Activated CD8-positive, alpha-beta memory T cell treated with anti-CD3 and anti-CD28 coated beads, Interleukin-2, amount 50 U/mL, for 24 hours (primary cell): ENCODE data around the gene GLS.

ENCODE experiments used
- DNase-seq: peaks from one replicate; pipeline ENCODE4 v3.0.0-alpha.2; 2020; ENCODE audit errors: extremely low read depth

GLS gene

DNA sequence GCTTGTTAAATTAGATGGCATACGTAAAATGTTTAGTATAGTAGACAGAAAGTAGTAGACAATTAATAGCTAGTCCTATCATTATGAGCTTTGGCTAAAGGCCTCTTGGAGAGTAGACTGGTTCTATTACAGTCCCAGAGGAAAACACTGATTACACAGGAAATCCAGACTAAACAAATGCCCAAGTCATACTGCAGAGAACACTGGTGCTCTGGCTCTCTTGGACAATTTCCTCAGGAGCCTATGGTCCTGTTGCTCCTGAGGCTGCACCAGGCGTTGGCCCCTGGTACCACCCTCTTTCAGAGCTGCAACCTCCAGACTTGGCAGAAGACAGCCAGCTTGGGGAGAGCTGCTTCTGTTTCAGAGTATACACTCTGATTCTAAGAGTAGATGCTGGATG, 91.6 kb downstream of the GLS start:
- DNase-seq: no peak

DNA sequence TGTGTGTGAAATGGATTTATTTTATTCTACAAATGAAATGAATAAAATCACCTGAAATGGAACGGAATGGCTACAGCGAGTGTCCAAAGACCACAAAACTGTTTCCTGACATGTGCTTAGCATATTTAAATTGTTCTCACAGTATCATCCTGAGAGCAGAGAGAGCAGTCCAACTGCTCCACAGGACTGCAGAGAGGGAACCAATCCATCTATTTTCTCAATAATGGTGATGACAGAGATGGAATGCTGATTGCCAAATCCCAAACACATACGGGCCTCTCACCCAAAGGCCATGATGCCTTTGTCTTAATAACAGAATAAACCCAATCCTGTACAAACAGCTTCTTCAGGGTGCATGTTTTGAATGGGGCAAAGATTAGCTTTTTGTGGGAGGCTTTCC, 92.2 kb downstream of the GLS start:
- DNase-seq: no peak

DNA sequence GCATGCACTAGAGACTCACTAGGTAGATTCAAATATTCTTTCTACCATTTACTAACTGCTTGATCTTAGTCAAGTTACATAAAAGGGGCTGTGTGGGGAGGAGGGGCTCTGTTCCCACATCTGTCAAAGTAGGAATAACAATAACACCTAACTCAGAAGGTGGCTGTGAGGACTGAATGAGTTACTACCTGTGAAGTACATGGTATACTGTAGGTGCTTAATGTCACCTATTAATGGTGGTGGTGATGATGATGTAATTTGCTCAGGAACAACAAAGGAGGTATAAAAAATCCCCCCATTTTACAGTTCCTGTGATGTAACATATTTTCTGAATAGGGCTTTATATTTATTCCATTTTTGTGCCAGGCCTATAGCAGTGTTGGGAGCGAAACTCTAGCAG, 92.6 kb downstream of the GLS start:
- DNase-seq: no peak

DNA sequence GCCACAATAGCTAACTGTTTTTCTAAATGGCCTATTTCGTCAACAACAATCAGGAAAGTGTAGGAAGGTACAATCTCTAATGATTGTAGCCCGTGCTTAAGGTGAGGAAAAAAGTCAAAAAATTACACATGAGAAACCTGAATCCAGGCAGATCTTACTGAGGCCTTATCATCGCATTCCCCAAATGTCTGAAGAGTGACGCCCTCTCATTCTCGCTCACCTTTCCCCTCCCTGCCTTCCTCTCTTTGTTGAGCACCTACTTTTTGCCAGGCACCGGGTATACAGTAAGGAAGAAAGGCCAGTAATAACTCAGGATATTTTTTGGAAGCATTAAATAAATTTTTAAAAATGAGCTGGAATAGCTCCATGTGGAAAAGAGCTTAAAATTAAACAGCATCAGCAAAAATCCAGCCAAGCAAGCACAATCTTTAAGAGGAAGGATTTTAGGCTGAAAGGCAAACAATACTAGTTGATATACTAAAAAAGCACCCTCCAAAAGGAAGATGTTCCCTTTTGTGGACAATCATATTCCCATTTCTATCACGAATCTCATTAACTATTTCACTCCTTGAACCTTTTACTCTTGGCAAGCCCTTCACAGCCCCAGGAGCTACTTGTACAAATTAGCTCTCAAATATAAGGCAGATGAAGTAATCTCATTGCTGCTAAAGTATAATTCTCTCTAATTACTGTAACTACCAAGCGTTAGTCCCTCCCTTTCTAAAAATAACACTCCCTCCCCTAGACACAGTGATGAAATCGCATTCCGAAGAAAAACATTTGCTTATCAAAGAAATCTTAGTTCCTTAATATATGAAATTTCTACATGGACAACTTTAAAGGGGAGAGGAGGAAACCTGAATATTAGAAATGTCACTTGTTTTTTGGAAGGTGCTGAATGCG, 93.4 kb downstream of the GLS start:
- DNase-seq: no peak

DNA sequence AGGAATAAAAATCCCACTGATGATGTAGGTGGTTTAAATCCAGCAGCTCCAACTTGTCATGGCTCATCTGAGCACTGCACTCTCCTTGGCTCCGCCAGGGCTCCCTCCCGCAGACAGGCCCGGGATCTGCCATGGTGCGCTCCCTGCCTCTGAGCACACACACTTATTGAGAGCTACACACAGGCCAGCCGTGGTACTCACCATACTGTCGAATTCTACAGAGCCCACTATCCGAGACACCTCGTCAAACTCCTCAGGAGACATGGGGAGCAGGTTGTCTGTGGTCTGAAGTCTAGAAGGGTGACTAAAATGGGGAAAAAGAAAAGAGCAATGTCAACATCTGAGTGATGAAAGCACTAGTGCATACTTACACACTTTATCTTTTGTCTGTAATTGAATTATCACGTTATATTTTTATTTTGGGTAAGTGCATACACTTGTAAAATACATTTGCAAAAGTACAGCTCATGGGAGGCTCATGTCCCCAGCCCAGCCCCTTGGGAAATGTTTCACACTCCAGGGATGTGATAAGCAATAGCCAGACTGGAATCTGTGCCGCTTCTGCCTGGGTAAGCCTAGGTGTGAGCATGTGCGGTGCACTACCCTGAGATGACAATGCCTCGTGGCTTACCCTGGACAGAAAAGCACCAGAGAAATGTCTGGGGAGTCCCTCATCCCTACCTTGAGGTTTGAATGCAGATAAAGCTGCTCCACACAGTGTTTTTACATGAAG, 94.2 kb downstream of the GLS start:
- DNase-seq: no peak

DNA sequence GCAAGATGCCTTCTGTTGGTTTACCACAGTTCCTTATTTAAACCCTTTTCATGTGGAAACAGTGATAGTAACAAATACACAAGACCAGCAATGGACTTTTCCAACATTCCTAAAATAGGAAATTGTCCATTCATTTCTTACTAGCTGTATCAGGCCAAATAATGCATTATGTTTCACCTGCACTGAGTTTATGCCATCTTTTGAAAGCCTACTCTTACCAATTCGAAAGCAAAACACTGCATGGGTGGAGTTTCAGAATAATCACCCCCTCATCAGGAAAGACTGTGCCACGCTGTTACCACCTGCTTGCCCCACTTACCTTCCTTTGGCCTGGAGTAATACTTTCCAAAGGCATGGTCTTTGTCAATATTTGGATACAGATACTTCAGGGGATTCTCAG, 95.9 kb downstream of the GLS start:
- no peak for DNase-seq

DNA sequence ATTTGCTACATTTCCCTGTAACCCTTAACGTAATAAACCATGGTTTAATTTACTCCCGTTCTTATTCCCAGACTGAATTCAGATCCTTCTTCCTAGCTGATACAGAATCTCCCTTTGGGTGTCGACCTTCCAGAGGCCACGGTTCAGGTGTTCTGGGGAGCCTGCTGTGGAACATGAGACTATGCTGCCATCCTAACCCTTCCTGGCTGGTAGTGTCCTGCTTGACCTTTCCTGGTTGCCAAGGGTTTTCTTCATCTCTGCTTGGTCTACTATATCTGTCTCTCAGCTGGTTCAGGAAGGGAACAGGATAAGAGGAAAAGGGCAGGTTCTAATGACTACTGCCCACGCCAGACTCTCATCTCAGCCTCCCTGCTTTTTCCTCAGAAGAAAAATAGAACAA, 96.9 kb downstream of the GLS start:
- DNase-seq: no peak

DNA sequence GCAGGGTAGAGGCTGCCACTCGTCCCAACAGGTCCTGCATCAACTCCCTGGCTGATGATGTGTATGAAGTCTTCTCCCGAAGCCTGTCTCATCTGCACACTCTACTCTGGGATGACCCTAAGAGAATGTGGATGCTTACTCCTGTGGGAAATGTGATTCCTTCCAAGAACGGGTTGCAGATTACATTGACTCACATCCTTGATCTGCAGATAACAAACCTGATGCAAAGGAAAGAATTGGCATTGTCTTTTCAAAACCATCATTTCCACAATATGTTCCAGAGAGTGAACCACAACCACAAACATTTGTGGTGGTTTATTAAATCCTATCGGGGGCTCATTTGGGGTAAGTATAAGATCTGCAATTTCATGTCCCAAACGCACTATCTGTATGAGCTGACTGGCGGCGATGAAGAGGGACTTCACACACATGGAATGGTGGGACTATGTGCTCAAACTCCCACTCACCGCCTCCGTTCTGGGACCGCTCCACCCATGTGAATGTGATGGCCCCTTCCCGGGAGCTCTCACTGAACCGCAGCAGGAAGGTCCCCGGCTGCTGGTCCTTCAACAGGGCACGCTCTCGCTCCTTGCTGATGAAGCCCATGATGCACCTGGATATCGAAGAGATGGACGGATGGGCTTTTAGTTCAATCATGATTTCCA, 97.9 kb downstream of the GLS start:
- no peak for DNase-seq

DNA sequence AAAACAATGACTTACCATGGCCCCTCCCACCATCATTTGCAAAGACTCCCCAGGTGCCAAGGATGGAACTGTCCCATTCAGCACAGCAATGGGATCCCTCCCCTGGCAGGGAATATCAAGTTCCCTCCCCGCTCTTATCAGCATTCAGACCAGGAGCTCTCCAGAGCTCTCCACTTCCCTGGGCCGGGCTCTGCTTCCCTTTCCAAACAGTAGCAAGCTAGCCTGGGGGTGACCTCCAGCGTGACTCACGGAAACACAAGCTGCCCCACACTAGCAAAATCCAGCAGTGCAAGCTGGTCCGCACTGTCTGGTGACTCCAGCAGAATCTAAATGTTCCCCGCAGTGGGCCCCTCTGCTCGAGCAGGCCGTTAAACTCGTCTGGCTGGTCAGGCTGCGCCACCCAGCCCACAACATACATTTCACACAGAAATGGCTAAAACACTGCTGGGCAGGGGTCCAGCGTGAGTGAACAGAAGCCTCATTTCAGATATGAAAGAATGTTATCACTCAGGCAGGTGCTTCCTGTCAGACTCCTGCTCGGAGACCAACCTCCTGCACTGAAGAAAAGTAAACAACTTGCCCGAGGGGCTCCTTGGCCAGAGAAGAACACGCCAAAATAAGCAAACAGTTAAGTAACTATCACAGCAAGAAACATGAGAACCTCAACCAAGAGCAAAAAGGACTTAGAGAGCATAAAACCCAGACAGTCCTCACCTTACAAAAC, 99.4 kb downstream of the GLS start:
- no peak for DNase-seq

DNA sequence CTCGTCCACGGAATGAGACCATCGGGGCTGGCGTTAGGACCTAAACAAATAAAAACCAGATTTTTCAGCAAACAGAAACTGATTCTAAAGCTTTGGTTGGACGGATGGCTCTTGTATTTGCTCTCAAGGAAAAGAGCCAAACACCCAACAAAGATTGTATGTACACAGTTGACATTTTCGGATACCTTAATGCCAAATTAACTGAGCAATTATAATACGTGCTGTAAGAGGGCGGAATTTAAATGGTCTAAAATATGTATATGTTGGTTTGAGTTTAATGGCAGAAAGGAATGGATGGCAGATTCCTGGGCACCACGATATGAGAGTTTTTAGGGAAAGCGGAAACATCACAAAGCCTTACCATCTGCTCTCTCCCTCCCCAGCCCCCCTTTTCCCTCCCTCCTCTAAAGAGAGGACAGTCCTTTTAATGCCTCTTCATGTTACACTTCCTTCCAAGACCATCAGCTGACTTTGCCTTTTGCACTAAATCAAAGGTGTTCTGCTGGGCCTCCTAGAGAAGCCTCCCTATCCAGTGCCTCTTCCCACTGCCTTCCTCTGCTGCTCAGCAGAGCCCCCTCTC, 100.1 kb downstream of the GLS start:
- DNase-seq: no peak

DNA sequence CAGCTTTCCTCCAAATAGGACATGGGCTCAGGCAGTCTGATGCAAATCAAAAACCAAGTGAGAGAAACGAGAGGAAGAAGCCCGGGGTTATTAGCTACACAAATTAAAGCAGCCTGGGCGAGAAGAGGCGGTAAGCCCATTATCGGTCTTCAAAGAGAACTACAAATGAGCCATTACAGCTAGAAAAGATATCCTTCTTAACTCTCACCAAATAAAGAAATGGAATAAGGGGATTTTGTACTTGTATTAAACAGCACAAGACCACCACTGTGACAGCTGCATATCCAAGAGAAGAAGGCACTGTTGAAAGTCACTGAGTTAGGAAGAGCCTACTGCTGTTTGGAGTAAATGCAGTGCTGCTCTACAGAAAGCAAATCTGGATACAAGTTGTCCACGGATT, 100.7 kb downstream of the GLS start:
- no peak for DNase-seq

DNA sequence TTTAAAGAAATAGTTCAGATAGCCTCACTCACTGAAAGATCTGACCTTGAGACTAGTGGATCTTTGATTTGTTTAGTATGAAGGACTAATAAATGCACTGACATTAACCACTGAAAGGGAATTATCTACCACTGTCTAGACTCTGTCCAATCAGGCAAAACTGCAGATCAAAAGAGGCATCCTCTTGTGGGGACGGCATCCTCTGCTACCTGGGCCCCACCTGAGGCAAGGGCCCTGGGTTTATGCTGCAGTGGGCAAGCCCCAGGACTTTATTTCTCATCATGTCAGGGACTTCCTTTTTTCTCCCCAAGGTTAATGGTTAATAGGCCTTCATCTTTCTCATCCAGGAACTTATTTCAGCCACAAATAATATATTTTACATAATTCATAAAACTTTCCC, 101.1 kb downstream of the GLS start:
- no peak for DNase-seq

DNA sequence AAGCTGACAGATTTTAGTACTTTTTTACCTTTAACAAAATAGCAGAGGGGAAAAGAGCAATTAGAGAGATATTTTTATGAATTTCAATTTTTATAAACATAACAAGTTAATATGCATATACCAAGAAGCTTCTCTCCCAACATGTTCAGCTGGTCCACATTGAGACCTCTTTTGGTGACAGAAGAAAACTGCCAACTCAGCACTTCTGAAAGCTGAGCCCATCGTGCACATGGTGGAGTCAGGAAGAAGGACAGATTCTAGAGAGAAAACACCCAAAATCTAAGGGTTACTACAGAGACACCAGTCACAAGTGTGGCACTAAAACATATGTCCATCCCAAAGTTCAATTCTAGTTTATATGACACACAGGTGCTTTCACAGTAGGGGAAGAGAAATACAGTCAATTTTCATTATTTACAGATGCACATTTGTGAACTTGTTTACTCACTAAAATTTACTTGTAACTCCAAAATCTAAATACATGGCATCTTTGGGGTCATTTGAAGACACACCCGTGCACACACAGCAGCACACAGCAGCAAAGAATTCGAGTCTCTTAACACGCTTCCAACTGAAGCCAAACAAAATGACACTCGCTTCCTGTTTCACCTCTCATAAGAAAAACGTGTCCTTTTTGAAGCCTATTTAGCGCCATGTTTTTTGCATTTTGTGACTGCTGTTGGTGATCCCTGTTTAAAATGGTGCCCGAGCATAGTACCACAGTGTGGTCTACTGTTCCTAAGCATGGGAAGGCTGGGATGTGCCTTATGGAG, 101.8 kb downstream of the GLS start:
- DNase-seq: no peak

DNA sequence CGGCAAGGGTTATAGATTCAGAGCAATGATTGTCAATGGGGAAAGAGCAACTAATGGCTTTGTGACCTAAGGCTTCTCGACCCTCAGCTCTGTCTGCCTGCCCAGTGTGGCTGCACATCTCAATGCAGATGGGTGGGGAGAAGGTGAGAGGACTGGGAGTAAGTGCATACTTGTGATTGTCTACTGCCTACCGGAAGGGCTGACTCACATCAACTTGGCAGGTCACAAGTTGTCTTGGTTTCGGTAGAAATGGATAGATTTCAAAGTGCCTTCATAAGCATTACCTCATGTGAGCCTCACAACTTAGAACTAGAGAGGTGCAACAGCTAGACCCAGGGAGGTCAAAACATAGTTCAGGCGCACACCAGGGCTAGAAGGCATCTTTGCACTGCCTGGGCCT, 104.0 kb downstream of the GLS start:
- DNase-seq: no peak

DNA sequence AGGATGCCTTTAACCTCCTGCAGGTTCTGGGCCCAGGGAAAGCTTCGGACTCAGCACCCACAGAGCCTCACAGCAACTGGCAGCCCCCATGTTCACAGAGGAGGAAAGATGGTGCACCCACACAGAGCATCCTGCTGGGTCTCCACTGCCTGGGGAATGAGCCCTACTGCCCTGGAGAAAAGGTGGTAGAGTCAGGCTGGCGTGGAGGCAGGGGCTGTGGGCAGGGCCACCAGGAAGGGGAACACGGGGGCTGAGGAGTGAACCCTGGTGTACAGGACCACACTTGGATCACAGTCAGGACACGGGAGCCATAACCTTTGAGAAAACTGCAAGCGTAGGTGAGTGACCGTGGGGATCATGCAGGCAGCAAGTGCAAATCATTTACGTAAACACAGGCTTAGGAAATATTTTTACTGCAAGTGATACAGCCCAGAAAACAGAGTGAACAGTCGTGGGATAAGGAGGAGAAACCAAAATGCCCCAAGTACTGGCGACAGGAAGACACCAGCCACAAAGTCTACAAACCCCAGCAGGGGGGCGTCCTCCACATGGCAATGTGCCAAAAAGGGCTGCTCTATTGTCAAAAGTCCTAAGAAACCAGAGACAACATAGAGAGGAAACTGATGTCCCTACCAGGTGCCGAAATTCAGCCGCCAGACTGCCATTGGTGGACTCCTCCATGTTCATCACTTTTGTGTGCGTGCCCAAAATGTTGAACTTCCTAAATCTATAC, 105.8 kb downstream of the GLS start:
- DNase-seq: no peak

DNA sequence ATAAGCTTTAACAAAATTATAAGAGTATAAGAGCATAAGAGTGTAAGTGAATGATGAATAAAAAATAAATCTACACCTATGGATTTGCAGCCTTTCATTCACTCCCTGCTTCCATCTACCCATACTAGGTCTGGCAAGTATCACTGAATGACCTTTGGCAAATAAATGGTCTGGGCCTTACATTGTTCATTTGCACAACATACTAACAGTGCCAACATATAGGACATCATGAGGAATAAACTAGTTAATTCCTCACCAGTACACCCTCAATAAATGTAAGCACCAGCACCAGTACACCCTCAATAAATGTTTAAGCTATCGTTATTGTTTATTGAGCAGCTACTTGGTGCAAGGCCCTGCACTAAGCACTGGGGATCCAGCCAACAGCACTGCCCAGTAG, 106.5 kb downstream of the GLS start:
- no peak for DNase-seq

DNA sequence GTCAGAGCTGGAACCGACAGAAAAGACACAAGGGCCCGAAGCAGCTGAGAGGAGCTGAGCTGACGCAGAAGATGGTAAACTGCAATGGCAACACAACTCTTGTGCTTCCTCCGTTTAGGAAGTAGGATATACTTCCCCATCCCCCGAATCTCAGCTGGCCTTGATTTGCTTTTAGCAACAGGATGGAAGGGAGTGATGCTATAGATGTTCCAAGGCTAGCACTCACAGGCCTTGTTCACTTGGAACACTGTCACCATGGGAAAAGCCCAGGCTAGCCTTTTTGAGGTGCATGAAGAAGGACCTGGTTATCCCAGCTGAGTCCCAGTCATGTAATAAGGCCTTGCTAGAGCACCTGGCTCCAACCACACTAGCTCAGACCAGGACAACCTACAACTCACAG, 107.3 kb downstream of the GLS start:
- no peak for DNase-seq

DNA sequence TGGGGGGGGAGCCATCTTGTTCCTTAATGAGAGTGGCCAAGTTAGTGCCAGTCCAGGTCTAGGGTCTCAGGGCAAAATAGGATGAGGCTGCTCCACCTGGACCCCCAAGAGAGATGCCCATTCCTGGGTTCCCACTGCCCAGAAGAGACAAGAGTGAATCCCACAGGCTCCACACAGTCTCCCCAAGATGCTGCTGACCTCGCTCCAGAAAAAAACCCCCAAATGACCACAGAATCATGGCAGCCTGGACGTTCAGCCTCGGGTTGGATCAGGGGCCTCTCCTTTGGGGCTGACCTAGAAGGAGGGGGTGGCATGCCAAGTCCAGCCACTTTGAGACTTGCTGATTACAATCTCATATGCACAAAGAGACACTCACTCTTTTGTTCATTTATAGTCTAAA, 108.3 kb downstream of the GLS start:
- DNase-seq: no peak

DNA sequence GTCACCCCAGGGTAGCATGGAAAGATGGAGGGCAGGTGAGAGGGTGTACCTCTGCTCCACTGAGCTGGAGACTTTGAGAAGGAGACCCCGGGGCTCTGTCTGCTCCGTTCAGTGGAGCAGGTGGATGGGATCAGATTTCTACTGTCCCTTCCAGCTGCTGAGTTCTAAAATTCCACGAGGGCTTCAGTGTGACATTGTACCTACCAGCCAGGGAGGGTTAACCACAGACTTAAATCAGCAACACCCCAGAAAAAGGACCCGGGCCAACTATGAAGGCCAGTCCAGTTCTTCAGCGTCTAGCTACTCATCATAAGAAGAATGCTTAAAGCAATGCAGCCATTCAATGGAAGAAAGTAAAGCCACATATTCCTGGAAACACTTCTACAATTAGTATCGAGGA, 109.5 kb downstream of the GLS start:
- no peak for DNase-seq

DNA sequence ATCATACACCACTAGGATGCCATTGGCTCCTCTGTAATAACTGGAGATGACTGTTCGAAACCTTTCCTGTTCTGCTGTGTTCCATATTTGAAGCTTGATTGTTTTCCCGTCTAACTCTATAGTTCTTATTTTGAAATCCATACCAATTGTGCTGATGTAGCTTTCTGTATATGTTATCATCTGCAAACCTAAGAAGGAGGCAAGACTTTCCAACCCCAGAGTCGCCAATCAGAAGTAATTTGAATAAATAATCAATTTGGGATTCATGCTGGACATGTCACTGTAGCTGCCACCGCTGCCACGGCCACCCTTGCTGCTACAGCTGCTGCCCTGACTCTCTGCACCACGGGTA, 112.6 kb downstream of the GLS start:
- no peak for DNase-seq
